Kidney epithelial cell (primary cell): Measurements from ENCODE around the gene IL24. TPM values are rescaled to one million over a fixed set of nuclear protein-coding genes. Genes with fewer than 3 reads are reported as not detected.

ENCODE experiments used
- DNase-seq: peaks from one replicate; pipeline ENCODE4 v3.0.0-alpha.2; 2010; ENCODE audit warnings: low read depth
- H3K27me3 ChIP-seq: 2 replicates; pipeline ENCODE4 v1.6.0; 2011; ENCODE audit warnings: low read length; ENCODE audit not compliant: control insufficient read depth, insufficient read depth
- H3K36me3 ChIP-seq: 2 replicates; pipeline ENCODE4 v1.5.1; 2011; ENCODE audit warnings: low read length; ENCODE audit not compliant: control insufficient read depth, insufficient read depth
- H3K4me3 ChIP-seq: 2 replicates; pipeline ENCODE4 v1.5.1; 2011; ENCODE audit warnings: low read depth, mild to moderate bottlenecking, control low read depth, low read length
- total RNA-seq: library from RNA; depleted of rRNA; stranded (reverse); fragments of >200 nt; gene quantifications from 2 replicates; pipeline ENCODE4 v1.2.3, GENCODE V29; 2015
- TF ChIP-seq, protein P1 (sequence below): IDR thresholded peaks from 2 replicates; pipeline ENCODE4 v1.5.1; 2011; ENCODE audit warnings: mild to moderate bottlenecking, moderate library complexity, low read length, control low read depth, inconsistent platforms; ENCODE audit not compliant: insufficient read depth, poor library complexity, severe bottlenecking

IL24 gene
- total RNA-seq, 1 donor from 2014 or later: 0.38 TPM

DNA sequence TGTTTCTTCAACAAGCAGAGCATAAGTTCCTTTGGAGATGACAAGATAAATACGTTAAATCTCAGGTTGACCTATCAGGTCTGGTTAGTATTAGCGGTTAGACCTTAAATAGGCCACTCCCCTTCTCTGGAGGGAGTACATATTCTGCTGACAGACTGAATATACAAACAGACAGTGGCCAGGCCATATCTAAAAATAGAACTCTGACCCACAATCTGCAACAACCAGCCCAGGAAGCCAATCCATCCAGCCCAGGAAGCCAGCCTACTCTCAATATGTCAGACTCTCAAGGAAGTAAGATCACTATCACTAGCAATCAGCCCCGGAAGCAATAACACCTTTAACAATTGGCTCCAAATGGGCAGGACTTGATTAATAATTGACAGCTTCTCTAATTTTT, 25.1 kb upstream of the IL24 start:
- DNase-seq: no peak
- Histone ChIP-seq H3K4me3 (no peak overlapping the region), H3K36me3 (no peaks in the 10 kb centered on the region), H3K27me3 (peaks cover 3% of the 10 kb centered on the region)
- TF ChIP-seq, protein P1, sequence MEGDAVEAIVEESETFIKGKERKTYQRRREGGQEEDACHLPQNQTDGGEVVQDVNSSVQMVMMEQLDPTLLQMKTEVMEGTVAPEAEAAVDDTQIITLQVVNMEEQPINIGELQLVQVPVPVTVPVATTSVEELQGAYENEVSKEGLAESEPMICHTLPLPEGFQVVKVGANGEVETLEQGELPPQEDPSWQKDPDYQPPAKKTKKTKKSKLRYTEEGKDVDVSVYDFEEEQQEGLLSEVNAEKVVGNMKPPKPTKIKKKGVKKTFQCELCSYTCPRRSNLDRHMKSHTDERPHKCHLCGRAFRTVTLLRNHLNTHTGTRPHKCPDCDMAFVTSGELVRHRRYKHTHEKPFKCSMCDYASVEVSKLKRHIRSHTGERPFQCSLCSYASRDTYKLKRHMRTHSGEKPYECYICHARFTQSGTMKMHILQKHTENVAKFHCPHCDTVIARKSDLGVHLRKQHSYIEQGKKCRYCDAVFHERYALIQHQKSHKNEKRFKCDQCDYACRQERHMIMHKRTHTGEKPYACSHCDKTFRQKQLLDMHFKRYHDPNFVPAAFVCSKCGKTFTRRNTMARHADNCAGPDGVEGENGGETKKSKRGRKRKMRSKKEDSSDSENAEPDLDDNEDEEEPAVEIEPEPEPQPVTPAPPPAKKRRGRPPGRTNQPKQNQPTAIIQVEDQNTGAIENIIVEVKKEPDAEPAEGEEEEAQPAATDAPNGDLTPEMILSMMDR: no peak

DNA sequence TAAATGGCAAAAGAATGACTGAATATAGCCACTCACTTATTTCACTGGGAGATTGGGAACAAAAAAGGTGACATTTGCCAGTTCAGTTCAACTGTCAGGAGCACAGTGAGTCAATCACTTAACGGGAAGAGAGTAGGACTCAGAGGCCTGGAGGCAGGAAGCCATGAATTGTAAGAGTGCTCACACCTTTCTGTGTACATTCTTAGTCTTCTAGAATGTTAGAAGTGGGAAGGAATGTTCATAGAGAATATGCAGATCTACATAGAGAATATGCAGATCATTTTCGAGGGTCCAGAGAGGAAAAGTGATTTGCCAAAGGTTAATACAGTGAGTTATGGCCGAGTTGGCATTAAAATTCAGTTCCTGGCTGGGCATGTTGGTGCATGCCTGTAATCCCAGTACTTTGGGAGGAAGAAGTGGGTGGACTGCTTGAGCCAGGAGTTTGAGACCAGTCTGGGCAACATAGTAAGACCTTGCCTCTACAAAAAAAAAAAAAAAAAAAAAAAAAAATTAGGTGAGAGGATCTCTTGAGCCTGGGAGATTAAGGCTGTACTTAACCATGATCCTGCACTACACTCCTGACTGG, 23.5 kb upstream of the IL24 start:
- TF ChIP-seq, protein P1: no peak
- Histone ChIP-seq H3K27me3 (no peaks in the 10 kb centered on the region), H3K36me3 (no peaks in the 10 kb centered on the region), H3K4me3 (no peak overlapping the region)
- DNase-seq: no peak

DNA sequence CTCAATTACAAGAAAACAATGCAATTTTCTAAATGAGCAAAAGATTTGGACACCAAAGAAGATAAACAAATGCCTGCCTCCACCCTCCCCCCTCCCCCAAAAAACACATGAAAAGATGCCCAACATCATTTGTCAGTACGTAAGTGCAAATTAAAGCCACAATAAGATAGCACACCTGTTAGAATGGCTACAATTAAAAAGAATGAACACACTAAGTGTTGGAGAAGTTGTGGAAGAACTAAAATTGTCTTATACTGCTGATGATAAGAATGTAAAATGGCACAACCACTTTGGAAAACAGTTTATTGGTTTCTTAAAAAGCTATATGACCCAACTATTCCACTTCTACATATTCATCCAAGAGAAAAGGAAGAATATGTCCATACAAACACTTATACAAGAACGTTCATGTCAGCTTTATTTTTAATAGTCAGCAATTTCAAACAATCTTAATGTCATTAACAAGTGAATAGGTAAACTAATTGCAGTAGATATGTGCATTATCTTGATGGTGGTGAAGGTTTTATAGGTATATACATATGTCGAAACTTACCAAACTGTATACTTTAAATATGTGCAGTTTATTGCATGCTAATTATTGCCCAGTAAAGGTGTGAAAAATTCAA, 21.4 kb upstream of the IL24 start:
- H3K36me3 ChIP-seq: no peaks in the 10 kb centered on the region
- TF ChIP-seq, protein P1: no peak
- H3K27me3 ChIP-seq: no peaks in the 10 kb centered on the region
- no peak overlapping the region for H3K4me3 ChIP-seq
- no peak for DNase-seq

DNA sequence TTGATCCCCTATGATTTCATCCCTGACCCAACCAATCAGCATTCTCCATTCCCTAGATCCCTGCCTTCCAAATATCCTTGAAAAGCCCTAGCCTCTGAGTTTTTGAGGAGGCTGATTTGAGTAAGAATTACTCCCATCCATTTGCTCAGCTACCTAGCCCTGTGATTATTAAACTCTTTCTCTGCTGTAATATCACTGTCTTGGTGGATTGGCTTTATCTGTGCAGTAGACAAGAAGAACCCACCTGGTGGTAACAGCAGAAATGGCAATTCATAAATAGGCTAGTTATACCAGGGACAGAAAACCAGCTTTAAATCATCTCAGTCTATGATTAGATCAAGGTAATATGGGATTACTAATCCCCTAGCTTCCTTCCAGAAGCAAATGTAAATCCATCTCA, 18.8 kb upstream of the IL24 start:
- no peaks in the 10 kb centered on the region for H3K27me3 ChIP-seq
- H3K4me3 ChIP-seq: no peak overlapping the region
- DNase-seq: no peak
- H3K36me3 ChIP-seq: no peaks in the 10 kb centered on the region
- TF ChIP-seq, protein P1: no peak

GRCh38 chr1:206880314-206880713, 16.9 kb upstream of the IL24 start:
- TF ChIP-seq, protein P1: no peak
- H3K4me3 ChIP-seq: no peak overlapping the region
- no peak for DNase-seq
- no peaks in the 10 kb centered on the region for H3K36me3 ChIP-seq
- no peaks in the 10 kb centered on the region for H3K27me3 ChIP-seq

DNA sequence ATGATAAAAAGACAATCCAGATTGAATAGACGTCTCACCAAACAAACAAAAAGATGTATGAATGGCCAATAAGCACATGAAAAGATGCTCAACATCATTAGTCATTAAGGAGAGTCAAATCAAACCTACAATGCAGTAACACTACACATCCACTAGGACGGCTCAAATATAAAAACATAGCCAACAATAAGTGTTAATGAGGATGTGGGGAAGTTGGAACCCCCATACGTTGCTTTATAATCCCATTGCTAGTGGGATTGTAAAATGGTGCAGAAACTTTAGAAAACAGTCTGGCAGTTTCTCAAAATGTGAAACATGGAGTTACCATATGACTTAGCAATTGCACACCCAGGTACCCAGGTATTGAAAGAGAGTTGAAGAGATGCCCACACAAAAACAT, 14.7 kb upstream of the IL24 start:
- no peaks in the 10 kb centered on the region for H3K27me3 ChIP-seq
- no peak overlapping the region for H3K4me3 ChIP-seq
- TF ChIP-seq, protein P1: no peak
- no peaks in the 10 kb centered on the region for H3K36me3 ChIP-seq
- no peak for DNase-seq
